Osteocyte (in vitro differentiated cells): Measurements from ENCODE around the gene TMEM258. TPM values are rescaled to one million over a fixed set of nuclear protein-coding genes. Genes with fewer than 3 reads are reported as not detected.

ENCODE experiments used
- DNase-seq: peaks from one replicate; pipeline ENCODE4 v3.0.0; 2021; ENCODE audit warnings: mixed read lengths; ENCODE audit not compliant: unreplicated experiment; ENCODE audit errors: extremely low spot score
- H3K27ac Mint-ChIP-seq: one replicate; pipeline ENCODE4 v1.8.0; 2021; ENCODE audit warnings: mild to moderate bottlenecking, mixed read lengths; ENCODE audit not compliant: unreplicated experiment
- H3K27me3 Mint-ChIP-seq: one replicate; pipeline ENCODE4 v1.8.0; 2021; ENCODE audit warnings: mixed read lengths; ENCODE audit not compliant: unreplicated experiment
- H3K36me3 Mint-ChIP-seq: one replicate; pipeline ENCODE4 v1.8.0; 2021; ENCODE audit warnings: mixed read lengths; ENCODE audit not compliant: unreplicated experiment
- H3K4me1 Mint-ChIP-seq: one replicate; pipeline ENCODE4 v1.8.0; 2021; ENCODE audit warnings: mixed read lengths; ENCODE audit not compliant: unreplicated experiment
- H3K4me3 Mint-ChIP-seq: one replicate; pipeline ENCODE4 v1.8.0; 2021; ENCODE audit warnings: mild to moderate bottlenecking, moderate library complexity, mixed read lengths; ENCODE audit not compliant: unreplicated experiment
- H3K9me3 Mint-ChIP-seq: one replicate; pipeline ENCODE4 v1.8.0; 2021; ENCODE audit warnings: mixed read lengths; ENCODE audit not compliant: unreplicated experiment
- CTCF ChIP-seq: fragments of 200-600 bp; sonication (generic); IDR thresholded peaks from 2 replicates; pipeline ENCODE4 v1.5.0; 2021; ENCODE audit warnings: antibody characterized with exemption, mild to moderate bottlenecking, moderate library complexity
- total RNA-seq: library from RNA; stranded (reverse); gene quantifications from 2 replicates; pipeline ENCODE4 v1.2.1, GENCODE V29; 2021

The TMEM258 gene
- total RNA-seq, 1 donor from 2014 or later: 137 TPM

GRCh38 chr11:61778357-61778886, 14.0 kb downstream of the TMEM258 start:
- no peak for TF ChIP-seq CTCF
- Mint-ChIP-seq H3K27me3 (no peaks in the 10 kb centered on the region), H3K4me1 (peaks cover 1% of the 10 kb centered on the region), H3K36me3 (no peaks in the 10 kb centered on the region), H3K27ac (no peak overlapping the region), H3K9me3 (no peaks in the 10 kb centered on the region), H3K4me3 (no peak overlapping the region)
- no peak for DNase-seq

GRCh38 chr11:61777234-61778090, 14.9 kb downstream of the TMEM258 start:
- H3K9me3 Mint-ChIP-seq: no peaks in the 10 kb centered on the region
- no peak overlapping the region for H3K4me3 Mint-ChIP-seq
- TF ChIP-seq CTCF: no peak
- H3K27ac Mint-ChIP-seq: no peak overlapping the region
- no peaks in the 10 kb centered on the region for H3K27me3 Mint-ChIP-seq
- no peak for DNase-seq
- peaks cover 1% of the 10 kb centered on the region for H3K4me1 Mint-ChIP-seq
- H3K36me3 Mint-ChIP-seq: no peaks in the 10 kb centered on the region

GRCh38 chr11:61776561-61777075, 15.8 kb downstream of the TMEM258 start:
- Mint-ChIP-seq H3K27ac (no peak overlapping the region), H3K36me3 (no peaks in the 10 kb centered on the region), H3K4me1 (peaks cover 2% of the 10 kb centered on the region), H3K9me3 (no peaks in the 10 kb centered on the region), H3K27me3 (no peaks in the 10 kb centered on the region), H3K4me3 (no peak overlapping the region)
- TF ChIP-seq CTCF: peak; percentile 61
- no peak for DNase-seq

GRCh38 chr11:61775606-61776554, 16.5 kb downstream of the TMEM258 start:
- H3K4me3 Mint-ChIP-seq: no peak overlapping the region
- TF ChIP-seq CTCF: no peak
- no peaks in the 10 kb centered on the region for H3K36me3 Mint-ChIP-seq
- peaks cover 2% of the 10 kb centered on the region for H3K4me1 Mint-ChIP-seq
- H3K27ac Mint-ChIP-seq: no peak overlapping the region
- DNase-seq: no peak
- no peaks in the 10 kb centered on the region for H3K27me3 Mint-ChIP-seq
- H3K9me3 Mint-ChIP-seq: no peaks in the 10 kb centered on the region
